Panc1 (cell line): ENCODE measurements around the gene KLHDC3. TPM values are rescaled to one million over a fixed set of nuclear protein-coding genes. Genes with fewer than 3 reads are reported as not detected.
A peak's percentile ranks its signal among the peaks of the same experiment; 100 is the strongest.

Source experiments
- ATAC-seq: fragments of 200-7000 bp; cut with Tn5 transposase; 2 replicates; pipeline ENCODE4 v1.9.1; 2020; ENCODE audit warnings: mild to moderate bottlenecking, moderate library complexity
- BruUV-seq: library from RNA; stranded (reverse); fragments of 400-500 nt; replicated peaks from 2 replicates; lab custom pipeline; 2021; lab: Mats Ljungman, UMichigan
- CTCF ChIA-PET: fragments of 300-600 bp; sonication (Branson Sonifier 250); formaldehyde crosslinking; loops from one replicate; lab custom pipeline; 2022; ENCODE audit warnings: antibody characterized with exemption; lab: Charles Lee
- POLR2A ChIA-PET: fragments of 300-600 bp; sonication (Branson Sonifier 250); formaldehyde crosslinking; loops from one replicate; lab custom pipeline; 2022; ENCODE audit warnings: antibody characterized with exemption; lab: Charles Lee
- DNase-seq: peaks from one replicate; pipeline ENCODE4 v3.0.0-alpha.2; 2010; ENCODE audit warnings: low read depth, low spot score
- H3K27ac ChIP-seq: 2 replicates; pipeline ENCODE4 v1.5.1; 2011; ENCODE audit warnings: mild to moderate bottlenecking, low read length, inconsistent platforms
- H3K27me3 ChIP-seq: fragments of 200-500 bp; sonication (Bioruptor generic); 2 replicates; pipeline ENCODE4 v1.6.0; 2014; ENCODE audit warnings: low read length, inconsistent platforms; ENCODE audit not compliant: control insufficient read depth, insufficient read depth
- H3K36me3 ChIP-seq: fragments of 200-500 bp; sonication (Bioruptor generic); 2 replicates; pipeline ENCODE4 v1.5.1; 2014; ENCODE audit warnings: inconsistent platforms, mild to moderate bottlenecking, low read length, moderate library complexity; ENCODE audit not compliant: control insufficient read depth, insufficient read depth
- H3K4me1 ChIP-seq: 2 replicates; pipeline ENCODE4 v1.5.1; 2011; ENCODE audit warnings: inconsistent platforms, mild to moderate bottlenecking, low read length, moderate library complexity; ENCODE audit not compliant: control insufficient read depth, insufficient read depth
- H3K4me3 ChIP-seq, 2 experiments: 2 replicates each; pipeline ENCODE4 v1.5.1; 2011 to 2012; ENCODE audit warnings: low read depth in 2 of 2, low read length in 2 of 2, mild to moderate bottlenecking in 2 of 2, inconsistent platforms in 1 of 2, moderate library complexity in 1 of 2
- H3K9me3 ChIP-seq: fragments of 200-500 bp; sonication (Bioruptor generic); 2 replicates; pipeline ENCODE4 v1.5.1; 2014; ENCODE audit warnings: low read depth, mild to moderate bottlenecking, inconsistent platforms, low read length, moderate library complexity; ENCODE audit not compliant: control insufficient read depth, insufficient read depth
- POLR2AphosphoS5 ChIP-seq: IDR thresholded peaks from 2 replicates; pipeline ENCODE4 v1.6.1; 2012; ENCODE audit warnings: mild to moderate bottlenecking, low read depth, low read length, moderate library complexity
- REST ChIP-seq, 2 experiments: IDR thresholded peaks; 2 replicates each; pipeline ENCODE4 v1.6.1; 2011 to 2012; ENCODE audit warnings: low read depth in 2 of 2, control low read depth in 1 of 2, low read length in 1 of 2, mild to moderate bottlenecking in 1 of 2, moderate library complexity in 1 of 2; ENCODE audit not compliant: insufficient read depth in 1 of 2
- SIN3A ChIP-seq: IDR thresholded peaks from 2 replicates; pipeline ENCODE4 v1.6.1; 2012; ENCODE audit warnings: low read depth, mild to moderate bottlenecking, low read length, moderate library complexity, borderline replicate concordance; ENCODE audit not compliant: insufficient read depth
- TCF7L2 ChIP-seq: IDR thresholded peaks from 2 replicates; pipeline ENCODE4 v1.6.1; 2011; ENCODE audit warnings: mild to moderate bottlenecking, low read depth, low read length, inconsistent platforms
- in situ Hi-C: cut with HindIII; loops from 2 replicates; pipeline ENCODE4 v1.10.0; 2016; ENCODE audit warnings: low sequenced_read_pairs, low pct_unique_long_range_greater_than_20kb
- intact Hi-C: fragments of 100-400 bp; cut with micrococcal nuclease; formaldehyde crosslinking; loops from one replicate; pipeline ENCODE4 v1.10.0; 2022; ENCODE audit not compliant: unreplicated experiment
- total RNA-seq: library from RNA; stranded (reverse); gene quantifications from one replicate; pipeline ENCODE4 v1.2.1, GENCODE V29; 2021; ENCODE audit not compliant: unreplicated experiment
- TF ChIP-seq, protein P1 (sequence below): fragments of 450-650 bp; IDR thresholded peaks from 2 replicates; pipeline ENCODE4 v1.5.1; 2017; ENCODE audit warnings: mild to moderate bottlenecking

The KLHDC3 gene
- total RNA-seq, 1 experiment from 2014 or later: 60.9 TPM

DNA sequence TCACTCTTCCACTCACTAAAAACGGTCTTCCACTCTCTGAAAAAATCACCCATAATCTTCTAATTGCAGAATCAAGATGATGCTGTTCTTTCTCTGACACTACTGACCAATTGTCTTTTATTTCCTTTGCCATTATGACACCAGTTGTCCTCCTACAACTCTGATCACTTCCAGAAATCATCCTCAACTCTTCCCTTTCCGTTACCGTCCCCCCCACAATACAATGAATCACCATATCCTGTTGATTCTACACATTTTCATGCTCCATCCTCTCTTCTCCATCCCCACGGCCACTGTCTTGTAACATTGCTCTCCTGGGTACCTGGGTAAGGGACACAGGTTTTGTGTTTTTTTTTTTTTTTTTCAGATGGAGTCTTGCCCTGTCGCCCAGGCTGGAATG is 32.2 kb upstream of the KLHDC3 start:
- intact Hi-C loops: no loop called here
- Histone ChIP-seq H3K4me1 (peaks cover 18% of the 10 kb centered on the region; the same call in 1 of the 2 replicates), H3K36me3 (no peaks in the 10 kb centered on the region; the same call in 1 of the 2 replicates), H3K27me3 (no peaks in the 10 kb centered on the region), H3K4me3 (no peak overlapping the region), H3K27ac (peak overlapping the region; percentile 49; the same call in 1 of the 2 replicates), H3K9me3 (no peaks in the 10 kb centered on the region)
- in situ Hi-C loops: no loop called here
- TF ChIP-seq SIN3A: no peak
- TF ChIP-seq, protein P1, sequence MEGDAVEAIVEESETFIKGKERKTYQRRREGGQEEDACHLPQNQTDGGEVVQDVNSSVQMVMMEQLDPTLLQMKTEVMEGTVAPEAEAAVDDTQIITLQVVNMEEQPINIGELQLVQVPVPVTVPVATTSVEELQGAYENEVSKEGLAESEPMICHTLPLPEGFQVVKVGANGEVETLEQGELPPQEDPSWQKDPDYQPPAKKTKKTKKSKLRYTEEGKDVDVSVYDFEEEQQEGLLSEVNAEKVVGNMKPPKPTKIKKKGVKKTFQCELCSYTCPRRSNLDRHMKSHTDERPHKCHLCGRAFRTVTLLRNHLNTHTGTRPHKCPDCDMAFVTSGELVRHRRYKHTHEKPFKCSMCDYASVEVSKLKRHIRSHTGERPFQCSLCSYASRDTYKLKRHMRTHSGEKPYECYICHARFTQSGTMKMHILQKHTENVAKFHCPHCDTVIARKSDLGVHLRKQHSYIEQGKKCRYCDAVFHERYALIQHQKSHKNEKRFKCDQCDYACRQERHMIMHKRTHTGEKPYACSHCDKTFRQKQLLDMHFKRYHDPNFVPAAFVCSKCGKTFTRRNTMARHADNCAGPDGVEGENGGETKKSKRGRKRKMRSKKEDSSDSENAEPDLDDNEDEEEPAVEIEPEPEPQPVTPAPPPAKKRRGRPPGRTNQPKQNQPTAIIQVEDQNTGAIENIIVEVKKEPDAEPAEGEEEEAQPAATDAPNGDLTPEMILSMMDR: no peak
- no peak for TF ChIP-seq TCF7L2
- no peak for TF ChIP-seq REST (IDR thresholded peaks at IDR 0.05; ENCODE audit: insufficient read depth in 1 of 2, low read depth in 2 of 2, low read length in 1 of 2)
- TF ChIP-seq POLR2AphosphoS5: no peak
- ATAC-seq: no peak
- ChIA-PET CTCF (no interaction called here), POLR2A (no interaction called here)
- DNase-seq: no peak
- no TSS peak for BruUV-seq

- ATAC-seq: peak; percentile 97
- ChIA-PET CTCF (interaction anchor here (0.6 to 0.9 kb wide), 2 partner anchors 110 to 160 kb away, joined by 3 read pairs; no protein-coding TSS in a partner anchor), POLR2A (interaction anchor here (0.9 kb wide), 1 partner anchor 24 kb away, joined by 6 read pairs; the partner anchor contains the start of gene GNMT)
- H3K27ac ChIP-seq: peak within 1 kb of the TSS; percentile 95
- TF ChIP-seq POLR2AphosphoS5 (peak; percentile 82; the same call in 1 of the 2 replicates), TCF7L2 (no peak), SIN3A (0 out of 2 replicates have a peak, but pooled peaks have one; percentile 40)
- TF ChIP-seq, protein P1: no peak
- H3K4me3 ChIP-seq: peak within 1 kb of the TSS; percentile 66 to 75
- intact Hi-C loops: no loop called here
- H3K27me3 ChIP-seq: no peaks in the 10 kb centered on the region
- peak; percentile 93 for DNase-seq
- peaks cover under 1% of the 10 kb centered on the region for H3K36me3 ChIP-seq
- no TSS peak for BruUV-seq
- no peaks in the 10 kb centered on the region for H3K9me3 ChIP-seq
- H3K4me1 ChIP-seq: peaks cover 10% of the 10 kb centered on the region; the same call in 1 of the 2 replicates
- in situ Hi-C loops: no loop called here
Measured at GRCh38 chr6:42984001-42984923, 29.8 kb upstream of the KLHDC3 start, which contains the start of gene PPP2R5D. PPP2R5D (plus strand) TSS chr6:42984570; CDS start chr6:42984678, 108 bp downstream.
